Activated CD8-positive, alpha-beta T cell treated with anti-CD3 and anti-CD28 coated beads, Interleukin-2, amount 10 ng/mL, durations not matched to agents 7 days and 5 days (primary cell): ENCODE data around the gene RHOH. TPM values are rescaled to one million over a fixed set of nuclear protein-coding genes. Genes with fewer than 3 reads are reported as not detected.

Experiments
- ATAC-seq: fragments of 150-1000 bp; cut with Tn5 transposase; one replicate; pipeline ENCODE4 v1.10.0; 2021; ENCODE audit warnings: moderate library complexity
- CTCF ChIA-PET: fragments of 350-600 bp; sonication (Branson Sonifier 250); formaldehyde crosslinking; loops from one replicate; lab custom pipeline; 2021; ENCODE audit warnings: antibody characterized with exemption; lab: Charles Lee
- POLR2A ChIA-PET: fragments of 350-600 bp; sonication (Branson Sonifier 250); formaldehyde crosslinking; loops from one replicate; lab custom pipeline; 2021; ENCODE audit warnings: antibody characterized with exemption; lab: Charles Lee
- DNase-seq: peaks from one replicate; pipeline ENCODE4 v3.0.0-alpha.2; 2020
- H3K27ac Mint-ChIP-seq: one replicate; pipeline ENCODE4 v1.8.0; 2021; ENCODE audit warnings: mild to moderate bottlenecking, mixed read lengths
- H3K27me3 Mint-ChIP-seq: one replicate; pipeline ENCODE4 v1.8.0; 2021; ENCODE audit warnings: low read depth, mixed read lengths
- H3K36me3 Mint-ChIP-seq: one replicate; pipeline ENCODE4 v1.8.0; 2021; ENCODE audit warnings: low read depth, mixed read lengths
- H3K4me1 Mint-ChIP-seq: one replicate; pipeline ENCODE4 v1.8.0; 2021; ENCODE audit warnings: low read depth, mixed read lengths
- H3K4me3 Mint-ChIP-seq: one replicate; pipeline ENCODE4 v1.8.0; 2021; ENCODE audit warnings: mild to moderate bottlenecking, mixed read lengths
- H3K9me3 Mint-ChIP-seq: one replicate; pipeline ENCODE4 v1.8.0; 2022; ENCODE audit warnings: mixed read lengths; ENCODE audit not compliant: insufficient read depth
- total RNA-seq, 2 experiments: library from RNA; stranded (reverse); gene quantifications; one replicate each; pipeline ENCODE4 v1.2.3, GENCODE V29; 2021

The RHOH gene
- total RNA-seq, 2 experiments from 2014 or later = 147 to 159 TPM

DNA sequence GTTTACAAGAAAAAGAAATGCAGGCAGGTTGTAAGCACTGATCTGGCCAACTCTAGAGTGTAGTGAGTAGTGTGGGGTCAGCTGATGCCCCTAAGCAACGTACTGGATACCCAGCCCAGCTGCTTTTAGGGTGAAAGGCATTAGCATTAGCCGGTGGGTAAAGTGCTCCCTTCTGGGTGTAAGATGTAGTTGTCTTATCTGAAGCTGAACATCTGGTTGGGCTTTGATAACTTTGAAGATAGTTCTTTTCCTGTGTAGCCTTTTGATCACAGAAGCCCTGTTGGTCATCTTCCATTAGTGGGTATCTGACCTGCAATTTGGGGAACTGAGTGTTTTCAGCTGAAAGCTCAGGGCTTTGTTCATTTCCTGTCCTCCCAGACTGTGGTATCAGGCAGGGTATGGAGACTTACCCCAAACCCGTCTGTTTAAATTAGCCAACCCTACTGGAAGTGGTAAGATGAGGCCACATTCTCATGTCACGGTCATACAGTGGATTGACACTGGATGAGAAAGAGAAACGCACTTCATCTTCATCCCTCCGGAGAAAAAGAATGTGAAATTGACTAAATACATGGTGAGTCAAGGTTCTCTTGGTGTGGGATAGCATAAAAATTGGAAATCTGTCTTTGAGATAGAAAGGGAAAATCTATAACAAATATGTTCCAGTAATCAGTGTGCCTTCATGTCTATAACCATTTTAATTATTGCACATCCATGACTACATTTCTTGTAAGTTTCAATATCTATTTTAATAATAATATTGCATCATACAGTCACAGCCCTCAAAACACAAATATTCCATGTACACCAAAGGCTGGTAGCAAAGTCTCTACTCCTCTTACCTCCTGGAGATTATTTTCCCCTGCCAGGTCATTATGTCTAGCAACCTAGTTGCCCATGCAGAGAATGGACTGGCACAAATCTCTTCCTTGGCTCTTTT is 8.7 kb downstream of the RHOH start:
- Mint-ChIP-seq H3K4me1 (peaks cover 55% of the 10 kb centered on the region), H3K4me3 (peak overlapping the region; percentile 93), H3K27ac (peak overlapping the region; percentile 96), H3K9me3 (no peaks in the 10 kb centered on the region), H3K36me3 (peaks cover 88% of the 10 kb centered on the region), H3K27me3 (no peaks in the 10 kb centered on the region)
- POLR2A ChIA-PET = interaction anchor here (0.6 to 18.3 kb wide), 20 partner anchors 9 to 467 kb away, joined by 3 to 517 read pairs (median 6); partner anchors contain the start of genes N4BP2 and RHOH
- DNase-seq (peak; percentile 73), ATAC-seq (peak; percentile 50)
- CTCF ChIA-PET = interaction anchor here (0.6 to 5.5 kb wide), 15 partner anchors 9 to 149 kb away, joined by 3 to 36 read pairs (median 6); partner anchors contain the start of genes N4BP2 and RHOH

DNA sequence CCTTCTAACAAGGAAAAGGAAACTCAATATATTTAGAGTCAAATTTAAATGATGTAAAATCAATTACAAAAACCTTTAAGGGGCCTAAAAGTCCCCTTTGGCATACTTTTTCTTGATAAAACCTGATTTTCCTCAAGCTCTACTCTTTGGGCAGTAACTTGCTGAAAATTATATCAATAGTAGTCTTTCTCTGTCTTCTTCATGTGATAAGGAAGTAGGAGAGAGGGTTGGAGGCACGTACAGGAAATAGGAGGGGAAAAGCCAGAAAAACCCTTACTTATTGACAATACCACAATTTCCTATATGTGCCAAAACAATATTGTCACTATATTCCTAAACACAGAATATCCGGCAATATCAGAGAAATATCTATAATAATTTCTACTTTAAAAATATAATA is 9.6 kb downstream of the RHOH start:
- H3K27ac Mint-ChIP-seq = peak overlapping the region; percentile 96
- H3K27me3 Mint-ChIP-seq = no peaks in the 10 kb centered on the region
- no peaks in the 10 kb centered on the region for H3K9me3 Mint-ChIP-seq
- POLR2A ChIA-PET = interaction anchor here (0.6 to 18.3 kb wide), 10 partner anchors 12 to 159 kb away, joined by 3 to 517 read pairs (median 10); partner anchors contain the start of genes N4BP2 and RHOH
- CTCF ChIA-PET = interaction anchor here (1.2 to 5.5 kb wide), 10 partner anchors 9 to 150 kb away, joined by 5 to 36 read pairs (median 10); partner anchors contain the start of genes N4BP2 and RHOH
- H3K36me3 Mint-ChIP-seq = peaks cover 85% of the 10 kb centered on the region
- DNase-seq (peak; percentile 25), ATAC-seq (no peak)
- H3K4me3 Mint-ChIP-seq = peak overlapping the region; percentile 93
- H3K4me1 Mint-ChIP-seq = peaks cover 59% of the 10 kb centered on the region

DNA sequence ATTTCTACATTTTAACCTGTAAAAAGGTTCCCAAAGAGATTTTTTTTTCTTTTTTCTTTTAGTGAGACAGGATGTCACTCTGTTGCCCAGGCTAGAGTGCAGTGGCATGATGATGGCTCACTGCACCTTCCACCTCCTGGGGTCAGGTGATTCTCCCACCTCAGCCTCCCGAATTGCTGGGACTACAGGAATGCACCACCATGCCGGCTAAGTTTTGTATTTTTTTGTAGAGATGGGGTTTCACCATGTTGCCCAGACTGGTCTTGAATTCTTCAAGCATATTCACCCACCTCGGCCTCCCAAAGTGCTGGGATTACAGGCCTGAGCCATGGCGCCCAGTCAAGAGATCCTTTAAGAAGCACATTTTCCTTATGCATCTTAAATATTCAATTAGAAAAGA is 12.6 kb downstream of the RHOH start:
- POLR2A ChIA-PET = interaction anchor here (0.7 to 18.3 kb wide), 4 partner anchors 10 to 511 kb away, joined by 3 to 517 read pairs (median 24); partner anchors contain the start of gene RHOH
- H3K9me3 Mint-ChIP-seq = no peaks in the 10 kb centered on the region
- peak; percentile 50 for DNase-seq
- CTCF ChIA-PET = interaction anchor here (1.3 to 4.2 kb wide), 5 partner anchors 10 to 108 kb away, joined by 3 to 33 read pairs (median 7); no protein-coding TSS in a partner anchor
- H3K4me3 Mint-ChIP-seq = peak overlapping the region; percentile 79
- peaks cover 76% of the 10 kb centered on the region for H3K4me1 Mint-ChIP-seq
- no peaks in the 10 kb centered on the region for H3K27me3 Mint-ChIP-seq
- no peak for ATAC-seq
- H3K36me3 Mint-ChIP-seq = peaks cover 88% of the 10 kb centered on the region
- peak overlapping the region; percentile 92 for H3K27ac Mint-ChIP-seq

DNA sequence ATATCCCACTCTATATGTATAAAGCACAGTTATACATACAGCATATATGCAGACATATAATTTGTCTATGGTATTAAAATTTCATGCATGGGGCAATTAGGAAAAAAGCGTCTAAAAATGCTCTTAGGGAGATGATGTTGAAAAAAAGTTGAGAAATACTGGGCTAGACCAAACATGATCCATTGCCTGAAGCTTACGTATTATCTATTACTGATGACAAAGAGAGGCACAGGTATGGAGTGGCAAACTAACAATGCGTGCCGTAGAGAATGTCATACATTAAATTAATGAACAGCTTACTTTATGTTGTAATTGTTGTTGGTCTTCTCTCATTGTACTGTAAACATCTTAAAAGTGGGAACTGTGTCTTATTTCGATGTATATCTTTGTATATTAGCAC is 13.9 kb downstream of the RHOH start:
- ATAC-seq (no peak), DNase-seq (peak; percentile 16)
- H3K27ac Mint-ChIP-seq = peak overlapping the region; percentile 80
- H3K4me3 Mint-ChIP-seq = peak overlapping the region; percentile 79
- peaks cover 77% of the 10 kb centered on the region for H3K4me1 Mint-ChIP-seq
- CTCF ChIA-PET = interaction anchor here (1.0 to 4.2 kb wide), 13 partner anchors 8 to 115 kb away, joined by 3 to 33 read pairs (median 5); partner anchors contain the start of gene RHOH
- no peaks in the 10 kb centered on the region for H3K27me3 Mint-ChIP-seq
- POLR2A ChIA-PET = interaction anchor here (0.6 to 18.3 kb wide), 9 partner anchors 8 to 258 kb away, joined by 3 to 517 read pairs (median 5); partner anchors contain the start of gene RHOH
- peaks cover 88% of the 10 kb centered on the region for H3K36me3 Mint-ChIP-seq
- H3K9me3 Mint-ChIP-seq = no peaks in the 10 kb centered on the region

DNA sequence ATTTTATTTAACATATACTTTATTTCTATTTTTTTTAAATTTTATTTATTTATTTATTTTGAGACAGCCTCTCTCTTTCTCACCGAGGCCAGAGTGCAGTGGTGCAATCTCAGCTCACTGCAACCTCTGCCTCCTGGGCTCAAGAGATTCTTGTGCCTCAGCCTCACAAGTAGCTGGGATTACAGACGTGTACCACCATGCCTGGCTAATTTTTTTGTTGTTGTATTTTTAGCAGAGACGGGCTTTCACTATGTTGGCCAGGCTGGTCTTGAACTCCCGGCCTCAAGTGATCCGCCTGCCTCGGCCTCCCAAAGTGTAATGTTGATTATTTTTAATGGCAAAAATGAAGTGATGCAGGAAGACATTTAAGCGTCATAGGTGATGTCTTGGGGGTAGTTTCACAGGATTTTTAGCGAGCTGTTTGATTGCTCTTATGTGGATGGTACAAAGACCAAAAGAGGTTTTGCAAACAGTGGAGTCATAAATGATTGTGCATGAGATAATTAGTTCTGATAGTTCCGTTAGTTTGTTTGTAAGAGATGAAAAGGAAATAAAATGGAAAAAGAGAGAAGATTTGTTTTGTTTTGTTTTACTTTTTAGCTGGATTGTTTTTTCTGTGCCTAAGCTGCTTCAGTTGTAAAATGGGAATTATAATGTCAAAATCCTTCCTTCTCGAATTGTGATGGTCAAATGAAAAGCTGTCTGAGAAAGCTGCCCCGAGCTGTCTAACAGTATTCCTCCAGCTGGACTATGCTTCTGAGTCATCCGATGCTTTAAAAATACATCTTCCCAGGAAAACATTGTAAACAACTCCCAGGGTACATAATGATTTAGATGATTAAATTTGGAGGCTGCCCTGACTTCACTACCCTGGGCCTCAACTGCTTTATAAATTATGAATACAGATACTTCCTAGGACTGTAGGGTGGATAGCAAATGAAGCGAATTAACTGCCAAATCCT is 14.7 kb downstream of the RHOH start:
- Mint-ChIP-seq H3K27me3 (no peaks in the 10 kb centered on the region), H3K4me3 (peak overlapping the region; percentile 68), H3K4me1 (peaks cover 81% of the 10 kb centered on the region), H3K9me3 (no peaks in the 10 kb centered on the region), H3K27ac (peak overlapping the region; percentile 86), H3K36me3 (peaks cover 88% of the 10 kb centered on the region)
- POLR2A ChIA-PET = interaction anchor here (0.6 to 18.3 kb wide), 9 partner anchors 9 to 258 kb away, joined by 3 to 517 read pairs (median 5); partner anchors contain the start of gene RHOH
- CTCF ChIA-PET = interaction anchor here (0.7 to 4.2 kb wide), 15 partner anchors 8 to 114 kb away, joined by 3 to 33 read pairs (median 5); partner anchors contain the start of gene RHOH
- DNase-seq = peak; percentile 24
- ATAC-seq = no peak

DNA sequence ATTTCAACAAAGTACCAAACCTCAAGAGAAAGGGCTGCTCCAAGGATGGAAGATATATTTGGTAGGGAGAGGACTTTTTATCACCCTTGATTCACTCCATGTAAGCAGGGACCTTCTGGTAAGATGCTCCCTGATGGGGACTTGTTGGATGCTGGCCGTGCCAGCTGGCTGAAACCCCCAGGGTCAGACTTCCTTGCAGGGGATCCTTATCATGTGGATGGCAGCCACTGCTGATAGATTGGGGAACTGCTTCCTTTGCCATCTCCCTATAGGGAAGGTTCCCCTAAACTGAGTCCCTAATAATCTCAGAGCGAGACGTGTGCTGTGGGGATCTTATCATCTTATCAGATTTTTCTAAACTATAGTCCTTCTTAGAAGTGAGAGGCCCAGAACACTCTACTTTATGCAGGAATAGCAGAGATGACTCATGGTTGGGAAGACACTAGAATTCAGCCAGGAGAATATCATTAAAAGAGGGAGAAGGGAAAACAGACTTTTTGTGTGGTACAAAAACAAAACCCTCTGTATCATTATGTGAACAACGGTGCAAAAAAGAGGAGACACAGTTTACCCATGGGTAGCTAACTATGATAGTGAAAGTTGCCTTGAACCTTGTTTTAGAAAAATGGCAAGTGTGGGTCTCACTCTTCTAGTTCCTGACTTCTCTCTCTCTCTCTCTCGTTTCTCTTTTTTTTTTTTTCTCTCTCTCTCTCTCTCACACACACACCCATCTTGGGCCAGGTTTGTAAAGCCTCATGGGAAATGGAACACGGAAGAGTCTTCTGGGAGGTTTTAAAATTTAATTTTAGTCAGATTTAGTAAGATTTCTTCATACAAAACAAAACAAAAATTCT is 16.1 kb downstream of the RHOH start:
- Mint-ChIP-seq H3K36me3 (peaks cover 91% of the 10 kb centered on the region), H3K27ac (peak overlapping the region; percentile 86), H3K4me1 (peaks cover 90% of the 10 kb centered on the region), H3K4me3 (peak overlapping the region; percentile 68), H3K27me3 (no peaks in the 10 kb centered on the region), H3K9me3 (no peaks in the 10 kb centered on the region)
- ChIA-PET CTCF (interaction anchor here (1.2 to 4.2 kb wide), 6 partner anchors 7 to 157 kb away, joined by 3 to 33 read pairs (median 8); partner anchors contain the start of gene N4BP2), POLR2A (interaction anchor here (0.6 to 18.3 kb wide), 11 partner anchors 9 to 589 kb away, joined by 3 to 517 read pairs (median 5); partner anchors contain the start of gene RHOH)
- ATAC-seq (peak; percentile 25), DNase-seq (peak; percentile 33)

DNA sequence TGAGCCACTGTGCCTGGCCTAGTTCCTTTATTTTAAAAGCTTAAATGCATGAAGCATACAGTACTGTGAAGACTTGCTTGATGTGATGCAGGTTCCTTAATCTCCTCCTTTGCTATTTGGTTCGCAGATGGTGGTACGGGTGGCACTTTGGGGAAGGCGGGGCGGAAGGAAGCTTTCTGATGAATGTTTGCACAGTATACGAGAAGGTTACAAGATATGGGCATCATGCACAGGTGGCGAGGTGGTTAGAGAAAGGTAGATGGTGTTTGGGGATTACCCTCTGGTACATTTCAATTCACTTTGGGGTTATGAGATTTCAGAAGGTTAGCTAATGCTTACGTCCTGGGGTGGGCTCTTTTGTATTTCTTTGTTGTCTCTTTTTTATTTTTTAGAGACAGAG is 17.2 kb downstream of the RHOH start:
- no peaks in the 10 kb centered on the region for H3K9me3 Mint-ChIP-seq
- H3K4me1 Mint-ChIP-seq = peaks cover 95% of the 10 kb centered on the region
- ChIA-PET CTCF (interaction anchor here (1.0 to 3.8 kb wide), 8 partner anchors 8 to 158 kb away, joined by 3 to 17 read pairs (median 5); partner anchors contain the start of gene N4BP2), POLR2A (interaction anchor here (1.0 to 18.3 kb wide), 12 partner anchors 9 to 103 kb away, joined by 3 to 517 read pairs (median 5); partner anchors contain the start of gene RHOH)
- ATAC-seq (peak; percentile 43), DNase-seq (peak; percentile 56)
- peak overlapping the region; percentile 68 for H3K4me3 Mint-ChIP-seq
- H3K27me3 Mint-ChIP-seq = no peaks in the 10 kb centered on the region
- peak overlapping the region; percentile 86 for H3K27ac Mint-ChIP-seq
- H3K36me3 Mint-ChIP-seq = peaks cover 93% of the 10 kb centered on the region

DNA sequence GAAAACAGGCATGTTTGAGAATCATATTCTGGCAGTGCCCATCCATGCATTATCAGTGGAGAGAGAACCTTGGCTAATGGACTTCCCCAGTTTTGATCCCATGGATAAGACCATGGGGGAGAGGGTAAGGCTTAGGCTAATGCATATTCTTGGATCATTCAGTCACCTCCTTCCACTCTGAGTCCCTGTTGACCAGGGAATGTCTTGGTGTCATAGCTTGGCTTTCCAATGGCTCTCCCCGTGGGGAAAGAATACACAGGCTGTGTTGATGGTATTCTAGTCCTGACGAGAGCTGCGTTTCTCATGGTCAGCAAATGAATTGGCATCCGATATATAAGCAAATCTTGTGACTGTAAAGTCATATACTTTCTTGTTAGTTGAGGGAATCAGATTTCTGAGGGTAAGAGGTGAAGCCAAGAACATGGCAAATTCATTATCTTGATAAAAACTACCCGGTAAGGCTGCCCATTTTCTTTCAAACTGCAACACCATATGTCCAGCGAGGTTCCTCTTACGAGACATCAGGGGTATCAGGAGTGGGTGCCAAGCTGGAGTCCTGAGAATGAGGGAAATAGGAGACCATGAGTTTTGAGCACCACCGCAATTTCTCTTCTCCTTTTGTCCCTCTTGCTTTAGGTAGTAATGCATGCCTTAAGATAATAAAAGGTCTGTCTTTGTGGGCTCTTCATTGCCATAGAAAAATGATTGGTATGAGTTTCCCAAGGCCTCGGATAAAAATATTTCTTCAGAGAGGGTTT is 18.0 kb downstream of the RHOH start:
- Mint-ChIP-seq H3K27me3 (no peaks in the 10 kb centered on the region), H3K4me3 (peak overlapping the region; percentile 68), H3K9me3 (no peaks in the 10 kb centered on the region), H3K4me1 (peaks cover 97% of the 10 kb centered on the region), H3K27ac (peak overlapping the region; percentile 86), H3K36me3 (peaks cover 95% of the 10 kb centered on the region)
- no peak for ATAC-seq
- DNase-seq = peak; percentile 21
- ChIA-PET CTCF (interaction anchor here (1.0 to 3.8 kb wide), 11 partner anchors 7 to 158 kb away, joined by 3 to 17 read pairs (median 3); partner anchors contain the start of gene N4BP2), POLR2A (interaction anchor here (1.0 to 18.3 kb wide), 11 partner anchors 10 to 102 kb away, joined by 3 to 517 read pairs (median 5); partner anchors contain the start of gene RHOH)
